Measurements from ENCODE around the gene ROGDI. TPM values are rescaled to one million over a fixed set of nuclear protein-coding genes. Genes with fewer than 3 reads are reported as not detected.

ROGDI gene
- total RNA-seq, 2 experiments from 2014 or later = 9.4 to 11.0 TPM

GRCh38 chr16:4795828-4796572 is 6.4 kb downstream of the ROGDI start:
- no peaks in the 10 kb centered on the region for H3K27me3 Mint-ChIP-seq
- ATAC-seq (ENCODE audit: poor library complexity) (no peak), DNase-seq (no peak)
- Histone ChIP-seq H3K9me3 (ENCODE audit: control insufficient read depth in 1 of 2, insufficient read depth in 1 of 2, low read length in 2 of 2) (no peaks in the 10 kb centered on the region), H3K27ac (ENCODE audit: low read depth in 1 of 2, low read length in 2 of 2) (no peak overlapping the region), H3K27me3 (ENCODE audit: control insufficient read depth in 1 of 2, insufficient read depth in 2 of 2, low read length in 2 of 2) (no peaks in the 10 kb centered on the region), H3K4me1 (ENCODE audit: insufficient read depth, low read length) (peaks cover 10% of the 10 kb centered on the region), H3K4me3 (ENCODE audit: low read length) (no peak overlapping the region), H3K36me3 (ENCODE audit: insufficient read depth, low read length) (peaks cover 14% of the 10 kb centered on the region)
- peaks cover 6% of the 10 kb centered on the region for H3K4me1 Mint-ChIP-seq (ENCODE audit: low read depth)
- no peak for TF ChIP-seq CTCF (IDR thresholded peaks at IDR 0.05)
- no peaks in the 10 kb centered on the region for H3K36me3 Mint-ChIP-seq (ENCODE audit: low read depth)
- intact Hi-C loops (cut with DNase I, micrococcal nuclease) = no loop called here
- ChIA-PET POLR2A (no interaction called here), CTCF (no interaction called here)
- H3K27ac Mint-ChIP-seq = no peak overlapping the region
- H3K4me3 Mint-ChIP-seq = no peak overlapping the region
- no peaks in the 10 kb centered on the region for H3K9me3 Mint-ChIP-seq

DNA sequence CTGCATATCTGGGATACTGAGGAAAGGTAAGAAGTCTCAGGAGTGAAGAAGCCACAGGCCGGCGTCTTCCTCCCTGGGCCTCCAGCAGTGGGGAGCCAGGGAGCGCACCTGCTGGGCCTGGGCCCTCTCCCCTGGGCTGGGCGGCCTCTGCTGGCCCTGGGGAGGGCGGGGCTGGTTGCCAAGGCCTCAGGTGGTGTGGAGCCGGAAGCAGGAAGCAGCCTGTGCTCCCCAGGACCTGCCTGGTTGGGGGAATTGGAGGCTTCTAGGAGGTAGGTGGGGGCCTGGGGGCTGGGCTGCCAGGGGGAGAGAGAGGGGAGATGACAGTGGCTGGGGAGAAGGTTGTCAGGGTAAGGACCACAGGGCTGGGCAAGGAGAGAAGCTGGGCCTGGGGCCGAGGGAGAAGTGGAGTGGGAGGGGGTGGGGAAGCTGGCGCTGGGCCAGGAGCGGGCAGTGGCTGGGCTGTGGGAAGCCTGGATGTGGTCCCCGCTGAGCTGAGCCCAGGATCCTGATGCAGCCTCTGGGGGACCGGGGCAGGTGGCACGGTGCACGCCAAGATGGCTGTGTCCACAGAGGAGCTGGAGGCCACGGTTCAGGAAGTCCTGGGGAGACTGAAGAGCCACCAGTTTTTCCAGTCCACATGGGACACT is 7.1 kb downstream of the ROGDI start, which contains the start of gene SMIM22:
Gene SMIM22, plus strand, starts transcription at position 189 of the 647 bp plus-strand sequence. Its CDS starts 366 bp downstream, at position 555.
- H3K27ac ChIP-seq (ENCODE audit: low read depth in 1 of 2, low read length in 2 of 2) = no peak within 1 kb of the TSS
- ChIA-PET CTCF (no interaction called here), POLR2A (no interaction called here)
- H3K27me3 ChIP-seq (ENCODE audit: control insufficient read depth in 1 of 2, insufficient read depth in 2 of 2, low read length in 2 of 2) = no peaks in the 10 kb centered on the region
- DNase-seq (no peak), ATAC-seq (ENCODE audit: poor library complexity) (no peak)
- Mint-ChIP-seq H3K9me3 (no peaks in the 10 kb centered on the region), H3K27ac (no peak within 1 kb of the TSS), H3K27me3 (no peaks in the 10 kb centered on the region), H3K36me3 (ENCODE audit: low read depth) (no peaks in the 10 kb centered on the region), H3K4me1 (ENCODE audit: low read depth) (no peaks in the 10 kb centered on the region), H3K4me3 (no peak within 1 kb of the TSS)
- H3K36me3 ChIP-seq (ENCODE audit: insufficient read depth, low read length) = peaks cover 9% of the 10 kb centered on the region
- no peaks in the 10 kb centered on the region for H3K9me3 ChIP-seq (ENCODE audit: control insufficient read depth in 1 of 2, insufficient read depth in 1 of 2, low read length in 2 of 2)
- no peak for TF ChIP-seq CTCF (IDR thresholded peaks at IDR 0.05)
- H3K4me3 ChIP-seq (ENCODE audit: low read length) = no peak within 1 kb of the TSS
- intact Hi-C loops (cut with DNase I, micrococcal nuclease) = no loop called here
- peaks cover 3% of the 10 kb centered on the region for H3K4me1 ChIP-seq (ENCODE audit: insufficient read depth, low read length)

GRCh38 chr16:4792951-4793513 is 9.4 kb downstream of the ROGDI start:
- ChIA-PET POLR2A (no interaction called here), CTCF (no interaction called here)
- H3K27ac ChIP-seq (ENCODE audit: low read depth in 1 of 2, low read length in 2 of 2) = no peak overlapping the region
- no peaks in the 10 kb centered on the region for H3K9me3 ChIP-seq (ENCODE audit: control insufficient read depth in 1 of 2, insufficient read depth in 1 of 2, low read length in 2 of 2)
- no peaks in the 10 kb centered on the region for H3K4me1 ChIP-seq (ENCODE audit: insufficient read depth, low read length)
- H3K36me3 Mint-ChIP-seq (ENCODE audit: low read depth) = no peaks in the 10 kb centered on the region
- no peak overlapping the region for H3K27ac Mint-ChIP-seq
- no peaks in the 10 kb centered on the region for H3K9me3 Mint-ChIP-seq
- intact Hi-C loops (cut with DNase I, micrococcal nuclease) = no loop called here
- ATAC-seq (ENCODE audit: poor library complexity) (no peak), DNase-seq (no peak)
- H3K4me3 ChIP-seq (ENCODE audit: low read length) = no peak overlapping the region
- H3K27me3 Mint-ChIP-seq = no peaks in the 10 kb centered on the region
- peaks cover 3% of the 10 kb centered on the region for H3K36me3 ChIP-seq (ENCODE audit: insufficient read depth, low read length)
- H3K27me3 ChIP-seq (ENCODE audit: control insufficient read depth in 1 of 2, insufficient read depth in 2 of 2, low read length in 2 of 2) = no peaks in the 10 kb centered on the region
- TF ChIP-seq CTCF (IDR thresholded peaks at IDR 0.05) = no peak
- H3K4me1 Mint-ChIP-seq (ENCODE audit: low read depth) = no peaks in the 10 kb centered on the region
- H3K4me3 Mint-ChIP-seq = no peak overlapping the region
